AG04450 (cell line): Measurements from ENCODE around the gene SPECC1L. TPM values are rescaled to one million over a fixed set of nuclear protein-coding genes. Genes with fewer than 3 reads are reported as not detected.

ENCODE experiments used
- CTCF ChIA-PET: fragments of 300-600, 350-600 bp; formaldehyde crosslinking; extraction: SDS; loops from one replicate; lab custom pipeline; 2022; ENCODE audit warnings: antibody characterized with exemption, inconsistent platforms; lab: Charles Lee
- POLR2A ChIA-PET: fragments of 350-600 bp; formaldehyde crosslinking; extraction: SDS; loops from one replicate; lab custom pipeline; 2021; ENCODE audit warnings: antibody characterized with exemption, inconsistent platforms; lab: Yijun Ruan, JAX
- DNase-seq: peaks from one replicate; pipeline ENCODE4 v3.0.0-alpha.2; 2011; ENCODE audit warnings: low read depth, low spot score
- H3K27ac ChIP-seq: one replicate; pipeline ENCODE4 v1.5.1; 2012; ENCODE audit warnings: low read depth, low read length, control low read depth
- H3K27me3 ChIP-seq: one replicate; pipeline ENCODE4 v1.6.0; 2012; ENCODE audit warnings: low read length; ENCODE audit not compliant: control insufficient read depth, insufficient read depth
- H3K4me3 ChIP-seq: 2 replicates; pipeline ENCODE4 v1.5.1; 2011; ENCODE audit warnings: mild to moderate bottlenecking, low read depth, low read length, control low read depth
- H3K9me3 ChIP-seq: 2 replicates; pipeline ENCODE4 v1.5.1; 2012; ENCODE audit warnings: low read length; ENCODE audit not compliant: control insufficient read depth, insufficient read depth
- polyA plus RNA-seq: library from polyadenylated mRNA; depleted of rRNA; stranded (reverse); fragments of >200 nt; gene quantifications from 2 replicates; pipeline ENCODE4 v1.2.3, GENCODE V29; 2011
- TF ChIP-seq, protein P1 (sequence below): IDR thresholded peaks from 2 replicates; pipeline ENCODE4 v1.5.1; 2011; ENCODE audit warnings: low read depth, low read length, control low read depth, inconsistent platforms

SPECC1L gene
- polyA plus RNA-seq, 1 experiment = 36.4 TPM

- DNase-seq = no peak
- no peak overlapping the region for H3K27ac ChIP-seq
- H3K9me3 ChIP-seq = no peaks in the 10 kb centered on the region
- H3K27me3 ChIP-seq = no peaks in the 10 kb centered on the region
- TF ChIP-seq, protein P1, sequence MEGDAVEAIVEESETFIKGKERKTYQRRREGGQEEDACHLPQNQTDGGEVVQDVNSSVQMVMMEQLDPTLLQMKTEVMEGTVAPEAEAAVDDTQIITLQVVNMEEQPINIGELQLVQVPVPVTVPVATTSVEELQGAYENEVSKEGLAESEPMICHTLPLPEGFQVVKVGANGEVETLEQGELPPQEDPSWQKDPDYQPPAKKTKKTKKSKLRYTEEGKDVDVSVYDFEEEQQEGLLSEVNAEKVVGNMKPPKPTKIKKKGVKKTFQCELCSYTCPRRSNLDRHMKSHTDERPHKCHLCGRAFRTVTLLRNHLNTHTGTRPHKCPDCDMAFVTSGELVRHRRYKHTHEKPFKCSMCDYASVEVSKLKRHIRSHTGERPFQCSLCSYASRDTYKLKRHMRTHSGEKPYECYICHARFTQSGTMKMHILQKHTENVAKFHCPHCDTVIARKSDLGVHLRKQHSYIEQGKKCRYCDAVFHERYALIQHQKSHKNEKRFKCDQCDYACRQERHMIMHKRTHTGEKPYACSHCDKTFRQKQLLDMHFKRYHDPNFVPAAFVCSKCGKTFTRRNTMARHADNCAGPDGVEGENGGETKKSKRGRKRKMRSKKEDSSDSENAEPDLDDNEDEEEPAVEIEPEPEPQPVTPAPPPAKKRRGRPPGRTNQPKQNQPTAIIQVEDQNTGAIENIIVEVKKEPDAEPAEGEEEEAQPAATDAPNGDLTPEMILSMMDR = no peak
- ChIA-PET CTCF (no interaction called here), POLR2A (interaction anchor here (0.6 kb wide), 1 partner anchor 77 kb away, joined by 7 read pairs; no protein-coding TSS in a partner anchor)
- H3K4me3 ChIP-seq = no peak overlapping the region
These were observed 189.9 kb downstream of the SPECC1L start for GRCh38 chr22:24460418-24461089.

DNA sequence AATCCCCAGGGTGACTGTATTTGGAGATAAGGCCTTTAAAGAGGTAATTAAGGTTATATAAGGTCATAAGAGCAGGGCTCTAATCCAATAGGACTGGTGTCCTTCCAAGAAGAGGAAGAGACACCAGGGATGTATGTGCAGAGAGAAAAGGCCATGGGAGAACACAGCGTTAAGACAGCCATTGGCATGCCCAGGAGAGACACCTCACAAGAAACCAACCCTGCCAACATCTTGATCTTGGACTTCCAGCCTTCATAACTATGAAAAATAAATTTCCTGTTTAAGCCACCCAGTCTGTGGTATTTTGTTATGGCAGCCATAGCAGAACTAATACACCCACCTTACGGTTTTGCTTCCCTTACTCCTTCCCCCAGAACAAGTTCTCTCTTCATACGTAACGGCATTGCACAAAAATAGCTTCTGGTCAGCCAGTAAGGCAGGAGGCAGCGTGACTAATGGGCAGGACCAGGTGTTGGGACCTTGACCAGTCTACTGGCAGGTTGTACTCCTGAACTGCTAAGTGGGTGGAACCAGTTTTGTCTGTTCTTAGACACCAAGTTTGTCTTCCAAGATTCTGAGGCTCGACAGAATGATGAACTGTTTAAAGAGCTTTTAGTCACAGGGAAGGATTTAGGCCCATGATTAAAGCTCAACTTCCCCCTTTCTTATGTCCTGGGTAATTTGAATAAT is 192.6 kb downstream of the SPECC1L start:
- no peak for DNase-seq
- TF ChIP-seq, protein P1 = no peak
- POLR2A ChIA-PET = no interaction called here
- no peaks in the 10 kb centered on the region for H3K27me3 ChIP-seq
- H3K4me3 ChIP-seq = no peak overlapping the region
- CTCF ChIA-PET = no interaction called here
- no peak overlapping the region for H3K27ac ChIP-seq
- H3K9me3 ChIP-seq = no peaks in the 10 kb centered on the region

- ChIA-PET CTCF (no interaction called here), POLR2A (interaction anchor here (2.1 kb wide), 1 partner anchor 9 kb away, joined by 4 read pairs; no protein-coding TSS in a partner anchor)
- DNase-seq = peak; percentile 58
- TF ChIP-seq, protein P1 = no peak
- H3K27ac ChIP-seq = no peak overlapping the region
- no peak overlapping the region for H3K4me3 ChIP-seq
- H3K9me3 ChIP-seq = no peaks in the 10 kb centered on the region
- no peaks in the 10 kb centered on the region for H3K27me3 ChIP-seq
These were observed 194.9 kb downstream of the SPECC1L start for GRCh38 chr22:24465566-24465965.

- CTCF ChIA-PET = no interaction called here
- TF ChIP-seq, protein P1 = no peak
- Histone ChIP-seq H3K4me3 (no peak overlapping the region), H3K27me3 (no peaks in the 10 kb centered on the region), H3K9me3 (no peaks in the 10 kb centered on the region), H3K27ac (no peak overlapping the region)
- POLR2A ChIA-PET = interaction anchor here (2.1 kb wide), 1 partner anchor 9 kb away, joined by 4 read pairs; no protein-coding TSS in a partner anchor
- no peak for DNase-seq
These were observed 195.3 kb downstream of the SPECC1L start for GRCh38 chr22:24465975-24466374.
